ENCODE data around the gene FIGN.

DNA sequence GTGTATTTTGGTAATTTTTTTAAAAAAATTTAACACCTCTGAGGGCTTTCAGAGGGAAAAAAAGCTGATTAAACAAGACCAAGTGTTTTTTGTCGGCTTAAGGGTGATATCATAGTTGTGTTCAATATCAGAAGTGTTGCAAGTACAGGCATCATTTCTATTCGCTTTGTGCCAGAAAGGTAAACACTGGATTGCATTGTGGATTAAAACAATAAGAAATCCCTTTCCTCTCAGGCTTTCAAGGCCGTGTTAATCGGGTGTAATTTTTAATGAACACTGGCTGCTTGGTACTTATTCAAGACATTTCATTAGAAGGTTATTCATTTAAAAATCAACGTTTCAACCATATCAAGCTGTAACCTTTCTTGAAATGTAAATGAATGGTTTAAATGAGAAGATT lies 18.3 kb downstream of the FIGN start:
- no peak for TF ChIP-seq MAFK (IDR thresholded peaks at IDR 0.05; ENCODE audit: low read depth, low read length)
- TF ChIP-seq, protein P1, sequence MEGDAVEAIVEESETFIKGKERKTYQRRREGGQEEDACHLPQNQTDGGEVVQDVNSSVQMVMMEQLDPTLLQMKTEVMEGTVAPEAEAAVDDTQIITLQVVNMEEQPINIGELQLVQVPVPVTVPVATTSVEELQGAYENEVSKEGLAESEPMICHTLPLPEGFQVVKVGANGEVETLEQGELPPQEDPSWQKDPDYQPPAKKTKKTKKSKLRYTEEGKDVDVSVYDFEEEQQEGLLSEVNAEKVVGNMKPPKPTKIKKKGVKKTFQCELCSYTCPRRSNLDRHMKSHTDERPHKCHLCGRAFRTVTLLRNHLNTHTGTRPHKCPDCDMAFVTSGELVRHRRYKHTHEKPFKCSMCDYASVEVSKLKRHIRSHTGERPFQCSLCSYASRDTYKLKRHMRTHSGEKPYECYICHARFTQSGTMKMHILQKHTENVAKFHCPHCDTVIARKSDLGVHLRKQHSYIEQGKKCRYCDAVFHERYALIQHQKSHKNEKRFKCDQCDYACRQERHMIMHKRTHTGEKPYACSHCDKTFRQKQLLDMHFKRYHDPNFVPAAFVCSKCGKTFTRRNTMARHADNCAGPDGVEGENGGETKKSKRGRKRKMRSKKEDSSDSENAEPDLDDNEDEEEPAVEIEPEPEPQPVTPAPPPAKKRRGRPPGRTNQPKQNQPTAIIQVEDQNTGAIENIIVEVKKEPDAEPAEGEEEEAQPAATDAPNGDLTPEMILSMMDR (conservative IDR thresholded peaks at IDR 0.05; ENCODE audit: low read depth, low read length) = no peak
- TF ChIP-seq POLR2A (IDR thresholded peaks at IDR 0.05; ENCODE audit: low read depth, low read length) = no peak
- no peak for TF ChIP-seq MAZ (IDR thresholded peaks at IDR 0.05; ENCODE audit: borderline replicate concordance, low read depth, low read length)
- TF ChIP-seq, protein P2, sequence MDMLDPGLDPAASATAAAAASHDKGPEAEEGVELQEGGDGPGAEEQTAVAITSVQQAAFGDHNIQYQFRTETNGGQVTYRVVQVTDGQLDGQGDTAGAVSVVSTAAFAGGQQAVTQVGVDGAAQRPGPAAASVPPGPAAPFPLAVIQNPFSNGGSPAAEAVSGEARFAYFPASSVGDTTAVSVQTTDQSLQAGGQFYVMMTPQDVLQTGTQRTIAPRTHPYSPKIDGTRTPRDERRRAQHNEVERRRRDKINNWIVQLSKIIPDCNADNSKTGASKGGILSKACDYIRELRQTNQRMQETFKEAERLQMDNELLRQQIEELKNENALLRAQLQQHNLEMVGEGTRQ (IDR thresholded peaks at IDR 0.05; ENCODE audit: low read depth, low read length) = no peak
- no peak for TF ChIP-seq RAD21 (IDR thresholded peaks at IDR 0.05; ENCODE audit: low read length)
- no peak for TF ChIP-seq CEBPB (IDR thresholded peaks at IDR 0.05; ENCODE audit: low read depth, low read length)
- TF ChIP-seq RFX5 (IDR thresholded peaks at IDR 0.05; ENCODE audit: low read depth, low read length) = no peak

Data from IMR-90 (cell line).